HepG2 (cell line): ENCODE data around the gene CTDSP2. TPM values are rescaled to one million over a fixed set of nuclear protein-coding genes. Genes with fewer than 3 reads are reported as not detected.

Experiments
- BORCS8-MEF2B ChIP-seq: sonication (generic); formaldehyde crosslinking; IDR thresholded peaks from 2 replicates; pipeline ENCODE4 v1.8.0; 2022; ENCODE audit warnings: mild to moderate bottlenecking, missing genetic modification reagents
- ELF3 ChIP-seq: IDR thresholded peaks from 2 replicates; pipeline ENCODE4 v1.6.1; 2016; ENCODE audit warnings: missing genetic modification reagents, missing compliant biosample characterization
- GATA4 ChIP-seq: sonication (generic); IDR thresholded peaks from 2 replicates; pipeline ENCODE4 v1.6.1; 2016; ENCODE audit warnings: antibody characterized with exemption, low read depth, borderline replicate concordance
- HNF4G ChIP-seq, 2 experiments: sonication (generic) in 1 of 2; formaldehyde crosslinking in 1 of 2; IDR thresholded peaks; 2 replicates each; pipeline versions ENCODE4 v1.4.0 to v1.6.1; 2011 to 2020; ENCODE audit warnings: borderline replicate concordance in 2 of 2, low read depth in 2 of 2, mild to moderate bottlenecking in 2 of 2, low read length in 1 of 2, missing genetic modification reagents in 1 of 2, moderate library complexity in 1 of 2
- ZNF33A ChIP-seq: sonication (generic); formaldehyde crosslinking; IDR thresholded peaks from 2 replicates; pipeline ENCODE4 v1.5.1; 2020; ENCODE audit warnings: missing genetic modification reagents, mild to moderate bottlenecking, moderate library complexity, borderline replicate concordance
- ZNF33B ChIP-seq: sonication (generic); formaldehyde crosslinking; IDR thresholded peaks from 2 replicates; pipeline ENCODE4 v1.5.1; 2020; ENCODE audit warnings: mild to moderate bottlenecking, missing genetic modification reagents
- ZNF569 ChIP-seq: sonication (generic); formaldehyde crosslinking; IDR thresholded peaks from 2 replicates; pipeline ENCODE4 v1.5.0; 2020; ENCODE audit warnings: mild to moderate bottlenecking, missing genetic modification reagents, moderate library complexity, borderline replicate concordance
- polyA plus RNA-seq, 8 experiments: library from polyadenylated mRNA; depleted of rRNA in 3 of 8; stranded (reverse) in 7 of 8; unstranded in 1 of 8; fragments of >200 nt; fragmentation: Illumina TruSeq in 4 of 8; extraction: Trizol in 4 of 8; gene quantifications; 2 replicates each; pipeline versions ENCODE4 v1.2.1 to v1.2.3, GENCODE V29; 2011 to 2016; ENCODE audit warnings: low read depth in 4 of 8, missing spikeins in 1 of 8, mixed read lengths in 1 of 8; ENCODE audit not compliant: insufficient read depth in 1 of 8
- total RNA-seq, 5 experiments: library from RNA; depleted of rRNA; stranded (reverse); fragments of >200 nt; fragmentation: Illumina TruSeq; extraction: Trizol; gene quantifications; 2 replicates each; pipeline ENCODE4 v1.2.3, GENCODE V29; 2016; ENCODE audit warnings: low read depth in 1 of 5
- TF ChIP-seq, protein P1 (sequence below): sonication (generic); formaldehyde crosslinking; IDR thresholded peaks from 2 replicates; pipeline ENCODE4 v1.8.1; 2023; ENCODE audit warnings: missing genetic modification reagents, inconsistent platforms, borderline replicate concordance
- TF ChIP-seq, protein P2 (sequence below): sonication (generic); formaldehyde crosslinking; IDR thresholded peaks from 2 replicates; pipeline ENCODE4 v1.5.0; 2020; ENCODE audit warnings: mild to moderate bottlenecking, missing genetic modification reagents, borderline replicate concordance
- TF ChIP-seq, protein P3 (sequence below): sonication (generic); formaldehyde crosslinking; conservative IDR thresholded peaks from 2 replicates; pipeline ENCODE4 v1.4.0; 2020; ENCODE audit warnings: missing genetic modification reagents
- TF ChIP-seq, protein P4 (sequence below): sonication (generic); formaldehyde crosslinking; IDR thresholded peaks from 2 replicates; pipeline ENCODE4 v1.4.0; 2020; ENCODE audit warnings: missing genetic modification reagents, borderline replicate concordance
- TF ChIP-seq, protein P5 (sequence below): sonication (generic); formaldehyde crosslinking; IDR thresholded peaks from 2 replicates; pipeline ENCODE4 v1.8.0; 2022; ENCODE audit warnings: mild to moderate bottlenecking, missing genetic modification reagents, moderate library complexity

The CTDSP2 gene
- total and polyA plus RNA-seq, 2 of the 13 experiments (the other 11 are each of a cell fraction or from before 2014, with no cell fraction given), result 38.1 to 82.5 TPM

DNA sequence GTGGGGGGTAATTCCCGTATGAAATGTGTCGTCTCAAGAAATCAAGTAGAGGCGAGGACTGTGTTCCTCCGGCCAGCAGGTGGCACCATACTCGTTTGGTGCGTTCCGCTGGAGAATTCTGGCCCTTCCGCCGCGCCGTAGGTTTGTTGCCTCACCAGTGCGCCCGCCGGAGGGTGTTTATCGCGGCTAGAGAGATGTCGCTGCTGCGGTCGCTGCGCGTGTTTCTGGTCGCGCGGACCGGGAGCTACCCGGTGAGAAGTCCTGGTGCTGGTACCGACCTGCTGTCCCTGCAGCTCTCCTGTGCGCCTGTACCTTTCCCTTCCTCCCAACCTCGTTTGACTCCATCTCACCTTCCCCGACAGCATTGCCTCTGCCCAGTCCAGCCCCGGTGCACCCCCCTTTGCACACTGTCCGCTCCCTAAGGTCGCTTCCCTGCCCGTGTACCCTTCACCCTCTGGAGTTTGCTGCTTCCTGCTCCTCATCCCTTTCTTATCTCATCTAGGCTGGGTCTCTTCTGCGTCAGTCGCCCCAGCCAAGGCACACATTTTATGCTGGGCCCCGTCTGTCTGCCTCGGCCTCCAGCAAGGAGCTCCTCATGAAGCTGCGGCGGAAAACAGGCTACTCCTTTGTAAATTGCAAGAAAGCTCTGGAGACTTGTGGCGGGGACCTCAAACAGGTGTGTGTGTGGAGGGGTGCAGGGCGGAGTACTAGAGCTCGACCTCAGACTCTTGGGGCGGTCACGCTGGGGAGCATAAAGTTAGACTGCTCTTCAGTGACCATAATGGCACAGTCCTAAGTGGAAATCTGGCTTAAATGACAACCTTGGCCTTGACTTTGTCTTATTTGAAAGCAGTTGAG lies 63.7 kb downstream of the CTDSP2 start, which contains the start of gene TSFM (continued):
- TF ChIP-seq, protein P1, sequence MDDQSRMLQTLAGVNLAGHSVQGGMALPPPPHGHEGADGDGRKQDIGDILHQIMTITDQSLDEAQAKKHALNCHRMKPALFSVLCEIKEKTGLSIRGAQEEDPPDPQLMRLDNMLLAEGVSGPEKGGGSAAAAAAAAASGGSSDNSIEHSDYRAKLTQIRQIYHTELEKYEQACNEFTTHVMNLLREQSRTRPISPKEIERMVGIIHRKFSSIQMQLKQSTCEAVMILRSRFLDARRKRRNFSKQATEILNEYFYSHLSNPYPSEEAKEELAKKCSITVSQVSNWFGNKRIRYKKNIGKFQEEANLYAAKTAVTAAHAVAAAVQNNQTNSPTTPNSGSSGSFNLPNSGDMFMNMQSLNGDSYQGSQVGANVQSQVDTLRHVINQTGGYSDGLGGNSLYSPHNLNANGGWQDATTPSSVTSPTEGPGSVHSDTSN (CRISPR knock-in tag), result no peak
- TF ChIP-seq ELF3 (CRISPR knock-in tag), result peak; percentile 43; the same call in 1 of the 2 replicates
- TF ChIP-seq, protein P2, sequence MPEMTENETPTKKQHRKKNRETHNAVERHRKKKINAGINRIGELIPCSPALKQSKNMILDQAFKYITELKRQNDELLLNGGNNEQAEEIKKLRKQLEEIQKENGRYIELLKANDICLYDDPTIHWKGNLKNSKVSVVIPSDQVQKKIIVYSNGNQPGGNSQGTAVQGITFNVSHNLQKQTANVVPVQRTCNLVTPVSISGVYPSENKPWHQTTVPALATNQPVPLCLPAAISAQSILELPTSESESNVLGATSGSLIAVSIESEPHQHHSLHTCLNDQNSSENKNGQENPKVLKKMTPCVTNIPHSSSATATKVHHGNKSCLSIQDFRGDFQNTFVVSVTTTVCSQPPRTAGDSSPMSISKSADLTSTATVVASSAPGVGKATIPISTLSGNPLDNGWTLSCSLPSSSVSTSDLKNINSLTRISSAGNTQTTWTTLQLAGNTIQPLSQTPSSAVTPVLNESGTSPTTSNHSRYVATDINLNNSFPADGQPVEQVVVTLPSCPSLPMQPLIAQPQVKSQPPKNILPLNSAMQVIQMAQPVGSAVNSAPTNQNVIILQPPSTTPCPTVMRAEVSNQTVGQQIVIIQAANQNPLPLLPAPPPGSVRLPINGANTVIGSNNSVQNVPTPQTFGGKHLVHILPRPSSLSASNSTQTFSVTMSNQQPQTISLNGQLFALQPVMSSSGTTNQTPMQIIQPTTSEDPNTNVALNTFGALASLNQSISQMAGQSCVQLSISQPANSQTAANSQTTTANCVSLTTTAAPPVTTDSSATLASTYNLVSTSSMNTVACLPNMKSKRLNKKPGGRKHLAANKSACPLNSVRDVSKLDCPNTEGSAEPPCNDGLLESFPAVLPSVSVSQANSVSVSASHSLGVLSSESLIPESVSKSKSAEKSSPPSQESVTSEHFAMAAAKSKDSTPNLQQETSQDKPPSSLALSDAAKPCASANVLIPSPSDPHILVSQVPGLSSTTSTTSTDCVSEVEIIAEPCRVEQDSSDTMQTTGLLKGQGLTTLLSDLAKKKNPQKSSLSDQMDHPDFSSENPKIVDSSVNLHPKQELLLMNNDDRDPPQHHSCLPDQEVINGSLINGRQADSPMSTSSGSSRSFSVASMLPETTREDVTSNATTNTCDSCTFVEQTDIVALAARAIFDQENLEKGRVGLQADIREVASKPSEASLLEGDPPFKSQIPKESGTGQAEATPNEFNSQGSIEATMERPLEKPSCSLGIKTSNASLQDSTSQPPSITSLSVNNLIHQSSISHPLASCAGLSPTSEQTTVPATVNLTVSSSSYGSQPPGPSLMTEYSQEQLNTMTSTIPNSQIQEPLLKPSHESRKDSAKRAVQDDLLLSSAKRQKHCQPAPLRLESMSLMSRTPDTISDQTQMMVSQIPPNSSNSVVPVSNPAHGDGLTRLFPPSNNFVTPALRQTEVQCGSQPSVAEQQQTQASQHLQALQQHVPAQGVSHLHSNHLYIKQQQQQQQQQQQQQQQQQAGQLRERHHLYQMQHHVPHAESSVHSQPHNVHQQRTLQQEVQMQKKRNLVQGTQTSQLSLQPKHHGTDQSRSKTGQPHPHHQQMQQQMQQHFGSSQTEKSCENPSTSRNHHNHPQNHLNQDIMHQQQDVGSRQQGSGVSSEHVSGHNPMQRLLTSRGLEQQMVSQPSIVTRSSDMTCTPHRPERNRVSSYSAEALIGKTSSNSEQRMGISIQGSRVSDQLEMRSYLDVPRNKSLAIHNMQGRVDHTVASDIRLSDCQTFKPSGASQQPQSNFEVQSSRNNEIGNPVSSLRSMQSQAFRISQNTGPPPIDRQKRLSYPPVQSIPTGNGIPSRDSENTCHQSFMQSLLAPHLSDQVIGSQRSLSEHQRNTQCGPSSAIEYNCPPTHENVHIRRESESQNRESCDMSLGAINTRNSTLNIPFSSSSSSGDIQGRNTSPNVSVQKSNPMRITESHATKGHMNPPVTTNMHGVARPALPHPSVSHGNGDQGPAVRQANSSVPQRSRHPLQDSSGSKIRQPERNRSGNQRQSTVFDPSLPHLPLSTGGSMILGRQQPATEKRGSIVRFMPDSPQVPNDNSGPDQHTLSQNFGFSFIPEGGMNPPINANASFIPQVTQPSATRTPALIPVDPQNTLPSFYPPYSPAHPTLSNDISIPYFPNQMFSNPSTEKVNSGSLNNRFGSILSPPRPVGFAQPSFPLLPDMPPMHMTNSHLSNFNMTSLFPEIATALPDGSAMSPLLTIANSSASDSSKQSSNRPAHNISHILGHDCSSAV, result no peak
- TF ChIP-seq ZNF33A (CRISPR knock-in tag), result no peak
- TF ChIP-seq, protein P3, sequence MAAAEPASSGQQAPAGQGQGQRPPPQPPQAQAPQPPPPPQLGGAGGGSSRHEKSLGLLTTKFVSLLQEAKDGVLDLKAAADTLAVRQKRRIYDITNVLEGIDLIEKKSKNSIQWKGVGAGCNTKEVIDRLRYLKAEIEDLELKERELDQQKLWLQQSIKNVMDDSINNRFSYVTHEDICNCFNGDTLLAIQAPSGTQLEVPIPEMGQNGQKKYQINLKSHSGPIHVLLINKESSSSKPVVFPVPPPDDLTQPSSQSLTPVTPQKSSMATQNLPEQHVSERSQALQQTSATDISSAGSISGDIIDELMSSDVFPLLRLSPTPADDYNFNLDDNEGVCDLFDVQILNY (CRISPR knock-in tag), result no peak; the same call in 1 of the 2 replicates
- no peak for TF ChIP-seq HNF4G (IDR thresholded peaks at IDR 0.05; ENCODE audit: borderline replicate concordance, low read depth, low read length)
- TF ChIP-seq HNF4G (CRISPR knock-in tag; IDR thresholded peaks at IDR 0.05; ENCODE audit: borderline replicate concordance, low read depth), result no peak
- peak; percentile 13; the same call in 1 of the 2 replicates for TF ChIP-seq BORCS8-MEF2B (CRISPR knock-in tag)
- no peak for TF ChIP-seq ZNF569 (CRISPR knock-in tag)
- TF ChIP-seq, protein P4, sequence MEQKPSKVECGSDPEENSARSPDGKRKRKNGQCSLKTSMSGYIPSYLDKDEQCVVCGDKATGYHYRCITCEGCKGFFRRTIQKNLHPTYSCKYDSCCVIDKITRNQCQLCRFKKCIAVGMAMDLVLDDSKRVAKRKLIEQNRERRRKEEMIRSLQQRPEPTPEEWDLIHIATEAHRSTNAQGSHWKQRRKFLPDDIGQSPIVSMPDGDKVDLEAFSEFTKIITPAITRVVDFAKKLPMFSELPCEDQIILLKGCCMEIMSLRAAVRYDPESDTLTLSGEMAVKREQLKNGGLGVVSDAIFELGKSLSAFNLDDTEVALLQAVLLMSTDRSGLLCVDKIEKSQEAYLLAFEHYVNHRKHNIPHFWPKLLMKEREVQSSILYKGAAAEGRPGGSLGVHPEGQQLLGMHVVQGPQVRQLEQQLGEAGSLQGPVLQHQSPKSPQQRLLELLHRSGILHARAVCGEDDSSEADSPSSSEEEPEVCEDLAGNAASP, result peak; percentile 57; the same call in 1 of the 2 replicates
- TF ChIP-seq, protein P5, sequence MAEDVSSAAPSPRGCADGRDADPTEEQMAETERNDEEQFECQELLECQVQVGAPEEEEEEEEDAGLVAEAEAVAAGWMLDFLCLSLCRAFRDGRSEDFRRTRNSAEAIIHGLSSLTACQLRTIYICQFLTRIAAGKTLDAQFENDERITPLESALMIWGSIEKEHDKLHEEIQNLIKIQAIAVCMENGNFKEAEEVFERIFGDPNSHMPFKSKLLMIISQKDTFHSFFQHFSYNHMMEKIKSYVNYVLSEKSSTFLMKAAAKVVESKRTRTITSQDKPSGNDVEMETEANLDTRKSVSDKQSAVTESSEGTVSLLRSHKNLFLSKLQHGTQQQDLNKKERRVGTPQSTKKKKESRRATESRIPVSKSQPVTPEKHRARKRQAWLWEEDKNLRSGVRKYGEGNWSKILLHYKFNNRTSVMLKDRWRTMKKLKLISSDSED (CRISPR knock-in tag), result no peak
- TF ChIP-seq ZNF33B (CRISPR knock-in tag), result no peak
- no peak; the same call in 1 of the 2 replicates for TF ChIP-seq GATA4
